Fibroblast of lung (primary cell): ENCODE results near the gene DKK2. TPM values are rescaled to one million over a fixed set of nuclear protein-coding genes. Genes with fewer than 3 reads are reported as not detected.

Source experiments
- DNase-seq, 2 donors: peaks; one replicate each; pipeline versions ENCODE4 v3.0.0 to v3.0.0-alpha.2; 2010; ENCODE audit warnings: low read depth in 2 of 2
- H2AFZ ChIP-seq: 2 replicates; pipeline ENCODE4 v1.5.1; 2012; ENCODE audit warnings: low read length, control low read depth, inconsistent platforms
- H3K27ac ChIP-seq: 2 replicates; pipeline ENCODE4 v1.5.1; 2011; ENCODE audit warnings: low read length, control low read depth; ENCODE audit not compliant: insufficient read depth
- H3K27me3 ChIP-seq: 2 replicates; pipeline ENCODE4 v1.5.1; 2011; ENCODE audit warnings: mild to moderate bottlenecking, low read length; ENCODE audit not compliant: control insufficient read depth, insufficient read depth
- H3K36me3 ChIP-seq: 2 replicates; pipeline ENCODE4 v1.5.1; 2011; ENCODE audit warnings: low read length; ENCODE audit not compliant: control insufficient read depth, insufficient read depth
- H3K4me1 ChIP-seq: 2 replicates; pipeline ENCODE4 v1.5.1; 2011; ENCODE audit warnings: low read length; ENCODE audit not compliant: control insufficient read depth, insufficient read depth; ENCODE audit errors: extremely low read depth
- H3K4me2 ChIP-seq: 2 replicates; pipeline ENCODE4 v1.5.1; 2011; ENCODE audit warnings: low read length, control low read depth; ENCODE audit not compliant: insufficient read depth; ENCODE audit errors: extremely low read depth
- H3K4me3 ChIP-seq, 4 experiments: fragments of 200-600 bp in 1 of 4; sonication (generic) in 1 of 4; replicated peaks in 1 of 4; 2 replicates each; pipeline ENCODE4 v1.5.1; 2011 to 2016; ENCODE audit warnings: low read length in 4 of 4, low read depth in 3 of 4, mild to moderate bottlenecking in 3 of 4, control low read depth in 2 of 4, inconsistent platforms in 1 of 4, mixed read lengths in 1 of 4; ENCODE audit not compliant: insufficient read depth in 1 of 4; ENCODE audit errors: control extremely low read depth in 1 of 4
- H3K79me2 ChIP-seq: 2 replicates; pipeline ENCODE4 v1.5.1; 2012; ENCODE audit warnings: mild to moderate bottlenecking, low read length, inconsistent platforms; ENCODE audit not compliant: control insufficient read depth, insufficient read depth
- H3K9ac ChIP-seq: 2 replicates; pipeline ENCODE4 v1.5.1; 2011; ENCODE audit warnings: mild to moderate bottlenecking, low read length, control low read depth; ENCODE audit not compliant: insufficient read depth
- H3K9me3 ChIP-seq: 2 replicates; pipeline ENCODE4 v1.5.1; 2012; ENCODE audit warnings: low read depth, low read length; ENCODE audit not compliant: control insufficient read depth, insufficient read depth
- H4K20me1 ChIP-seq: 2 replicates; pipeline ENCODE4 v1.5.1; 2011; ENCODE audit warnings: low read length; ENCODE audit not compliant: control insufficient read depth, insufficient read depth; ENCODE audit errors: extremely low read depth
- EZH2 ChIP-seq: IDR thresholded peaks from 2 replicates; pipeline ENCODE4 v1.5.1; 2012; ENCODE audit warnings: low read length, control low read depth, mild to moderate bottlenecking; ENCODE audit errors: missing control alignments
- polyA plus RNA-seq, 2 donors: library from polyadenylated mRNA; depleted of rRNA in 1 of 2; stranded (reverse) in 1 of 2; unstranded in 1 of 2; fragments of >200 nt; gene quantifications; 2 replicates each; pipeline ENCODE4 v1.2.1, GENCODE V29; 2011 to 2012; ENCODE audit warnings: missing spikeins in 1 of 2
- total RNA-seq: library from RNA; depleted of rRNA; stranded (reverse); fragments of >200 nt; gene quantifications from 2 replicates; pipeline ENCODE4 v1.2.1, GENCODE V29; 2014
- TF ChIP-seq, protein P1 (sequence below), 2 donors: IDR thresholded peaks in 1 of 2; conservative IDR thresholded peaks in 1 of 2; 1 replicate in 1 of 2; 2 replicates in 1 of 2; pipeline ENCODE4 v1.5.1; 2011 to 2012; ENCODE audit warnings: low read length in 2 of 2, control low read depth in 1 of 2, inconsistent platforms in 1 of 2, low read depth in 1 of 2, mild to moderate bottlenecking in 1 of 2

DKK2 gene
- total and polyA plus RNA-seq, 2 donors (not counting 1 experiment from before 2014, with no cell fraction given): 0.48 to 1.2 TPM

DNA sequence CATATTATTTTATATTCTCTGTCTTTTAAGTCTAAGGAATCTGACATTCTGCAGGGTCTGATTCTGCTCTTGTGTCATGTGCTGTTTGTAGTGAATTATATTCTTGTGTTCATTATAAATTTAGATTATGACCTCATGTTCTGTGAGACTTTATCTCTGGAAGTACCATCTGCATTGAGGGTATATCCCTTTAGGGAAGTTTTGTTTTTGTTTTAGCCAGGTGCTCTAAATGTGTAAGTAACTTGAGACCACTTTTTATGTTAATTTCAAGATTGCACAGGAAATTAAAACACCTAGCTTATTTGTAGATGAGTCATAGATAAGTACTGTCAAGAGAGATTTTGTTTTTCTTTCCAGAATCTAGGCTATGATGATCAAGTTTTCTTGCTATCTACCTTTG, 35.0 kb upstream of the DKK2 start:
- no peak overlapping the region for H3K27ac ChIP-seq
- no peaks in the 10 kb centered on the region for H3K9me3 ChIP-seq
- H2AFZ ChIP-seq: no peak overlapping the region
- no peaks in the 10 kb centered on the region for H4K20me1 ChIP-seq
- TF ChIP-seq, protein P1, sequence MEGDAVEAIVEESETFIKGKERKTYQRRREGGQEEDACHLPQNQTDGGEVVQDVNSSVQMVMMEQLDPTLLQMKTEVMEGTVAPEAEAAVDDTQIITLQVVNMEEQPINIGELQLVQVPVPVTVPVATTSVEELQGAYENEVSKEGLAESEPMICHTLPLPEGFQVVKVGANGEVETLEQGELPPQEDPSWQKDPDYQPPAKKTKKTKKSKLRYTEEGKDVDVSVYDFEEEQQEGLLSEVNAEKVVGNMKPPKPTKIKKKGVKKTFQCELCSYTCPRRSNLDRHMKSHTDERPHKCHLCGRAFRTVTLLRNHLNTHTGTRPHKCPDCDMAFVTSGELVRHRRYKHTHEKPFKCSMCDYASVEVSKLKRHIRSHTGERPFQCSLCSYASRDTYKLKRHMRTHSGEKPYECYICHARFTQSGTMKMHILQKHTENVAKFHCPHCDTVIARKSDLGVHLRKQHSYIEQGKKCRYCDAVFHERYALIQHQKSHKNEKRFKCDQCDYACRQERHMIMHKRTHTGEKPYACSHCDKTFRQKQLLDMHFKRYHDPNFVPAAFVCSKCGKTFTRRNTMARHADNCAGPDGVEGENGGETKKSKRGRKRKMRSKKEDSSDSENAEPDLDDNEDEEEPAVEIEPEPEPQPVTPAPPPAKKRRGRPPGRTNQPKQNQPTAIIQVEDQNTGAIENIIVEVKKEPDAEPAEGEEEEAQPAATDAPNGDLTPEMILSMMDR (conservative IDR thresholded peaks at IDR 0.05 in 1 of 2, IDR thresholded peaks at IDR 0.05 in 1 of 2; ENCODE audit: low read depth in 1 of 2, low read length in 2 of 2): no peak
- TF ChIP-seq EZH2: no peak
- H3K4me2 ChIP-seq: no peak overlapping the region
- no peaks in the 10 kb centered on the region for H3K36me3 ChIP-seq
- H3K4me1 ChIP-seq: no peaks in the 10 kb centered on the region
- no peak overlapping the region for H3K4me3 ChIP-seq
- no peaks in the 10 kb centered on the region for H3K79me2 ChIP-seq
- no peaks in the 10 kb centered on the region for H3K27me3 ChIP-seq
- H3K9ac ChIP-seq: no peak overlapping the region
- DNase-seq: peak in 1 of 2 donors; percentile 14

- TF ChIP-seq, protein P1 (conservative IDR thresholded peaks at IDR 0.05 in 1 of 2, IDR thresholded peaks at IDR 0.05 in 1 of 2; ENCODE audit: low read depth in 1 of 2, low read length in 2 of 2): no peak
- no peak for TF ChIP-seq EZH2
- Histone ChIP-seq H3K4me1 (no peaks in the 10 kb centered on the region), H3K27ac (no peak overlapping the region), H2AFZ (no peak overlapping the region), H3K9me3 (no peaks in the 10 kb centered on the region), H3K36me3 (no peaks in the 10 kb centered on the region), H3K79me2 (no peaks in the 10 kb centered on the region), H3K9ac (no peak overlapping the region), H4K20me1 (no peaks in the 10 kb centered on the region), H3K4me3 (no peak overlapping the region), H3K4me2 (no peak overlapping the region), H3K27me3 (no peaks in the 10 kb centered on the region)
- DNase-seq: peak; percentile 66 to 79
Observed at GRCh38 chr4:107069049-107069448, 32.9 kb upstream of the DKK2 start.

DNA sequence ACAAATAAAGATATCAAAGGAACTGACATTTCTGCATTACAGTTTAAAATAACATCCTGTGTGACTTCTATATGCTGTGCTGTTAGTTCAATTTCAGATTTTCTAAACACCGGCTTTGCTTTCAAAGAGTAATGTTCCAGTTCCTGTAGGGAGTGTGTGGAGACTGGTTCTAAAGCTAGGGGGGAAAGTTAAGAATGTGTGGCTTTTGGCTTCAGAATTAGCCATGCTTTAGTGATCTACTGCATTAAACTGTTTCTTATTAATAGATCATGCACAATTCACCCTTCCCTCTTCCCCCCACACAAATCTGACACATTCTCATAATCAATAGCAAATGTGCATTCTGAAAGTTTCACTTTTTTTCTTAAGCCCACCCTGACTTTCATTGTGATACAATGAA, 32.0 kb upstream of the DKK2 start:
- no peak overlapping the region for H2AFZ ChIP-seq
- no peaks in the 10 kb centered on the region for H3K79me2 ChIP-seq
- H3K4me3 ChIP-seq: no peak overlapping the region
- no peaks in the 10 kb centered on the region for H3K36me3 ChIP-seq
- H3K27ac ChIP-seq: no peak overlapping the region
- no peaks in the 10 kb centered on the region for H4K20me1 ChIP-seq
- no peaks in the 10 kb centered on the region for H3K9me3 ChIP-seq
- H3K4me2 ChIP-seq: no peak overlapping the region
- no peaks in the 10 kb centered on the region for H3K27me3 ChIP-seq
- no peak overlapping the region for H3K9ac ChIP-seq
- TF ChIP-seq, protein P1 (conservative IDR thresholded peaks at IDR 0.05 in 1 of 2, IDR thresholded peaks at IDR 0.05 in 1 of 2; ENCODE audit: low read depth in 1 of 2, low read length in 2 of 2): no peak
- TF ChIP-seq EZH2: no peak
- no peak for DNase-seq
- H3K4me1 ChIP-seq: no peaks in the 10 kb centered on the region
